IPS-18c (cell line): ENCODE results near the gene MAN1C1.

Experiments used
- H3K4me3 ChIP-seq: 2 replicates; pipeline ENCODE4 v1.7.0; 2013; ENCODE audit warnings: low read depth, mild to moderate bottlenecking, low read length, moderate library complexity; ENCODE audit not compliant: insufficient read depth
- H3K9me3 ChIP-seq: one replicate; pipeline ENCODE4 v1.6.1; 2013; ENCODE audit warnings: mild to moderate bottlenecking, low read length, moderate library complexity; ENCODE audit not compliant: control insufficient read depth, insufficient read depth

MAN1C1 gene

DNA sequence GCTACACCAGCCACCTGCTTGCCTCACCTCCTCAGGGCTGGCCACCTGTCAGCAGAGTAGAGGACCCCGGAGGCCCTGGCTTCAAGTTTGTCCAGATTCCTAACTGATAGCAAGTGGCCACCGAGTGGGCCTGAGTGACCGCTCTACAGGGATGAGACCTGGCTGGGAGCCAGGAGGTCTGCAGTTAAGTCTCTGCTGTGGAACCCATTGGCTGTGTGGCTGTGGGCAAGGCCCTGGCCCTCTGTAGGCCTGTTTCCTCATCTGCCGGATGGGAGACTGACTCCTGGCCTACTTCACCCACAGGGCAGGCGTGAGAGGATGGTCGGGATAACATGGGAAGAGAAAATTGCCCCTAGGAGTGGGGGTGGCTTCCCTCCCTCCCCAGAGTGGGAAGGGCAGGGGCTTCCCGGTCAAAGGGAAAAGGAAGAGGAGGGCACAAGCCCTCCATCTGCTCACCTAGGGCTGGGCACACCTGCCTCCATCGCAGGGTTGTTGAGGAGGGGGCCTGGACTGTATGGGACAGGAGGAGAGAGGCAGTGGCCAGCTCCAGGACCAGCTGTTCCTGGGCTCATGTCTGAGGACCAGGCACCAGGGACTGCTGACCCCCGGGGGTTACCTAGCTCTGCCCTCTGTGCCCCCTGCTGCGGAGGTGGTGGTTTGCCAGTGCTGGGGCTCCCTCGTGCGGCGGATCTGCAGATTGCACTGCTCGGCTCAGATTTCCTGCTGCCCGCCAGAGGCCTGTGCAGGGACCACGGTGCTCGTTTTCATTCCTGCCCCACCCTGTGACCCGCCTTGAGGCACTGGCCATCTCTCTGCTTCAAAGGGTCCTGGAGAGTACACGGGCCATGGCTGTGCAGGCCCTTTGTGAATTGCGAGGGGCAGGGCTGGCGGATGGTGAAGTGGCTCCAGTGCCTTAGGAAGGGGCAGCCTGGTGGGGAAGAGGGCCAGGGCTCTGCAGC, 194.0 kb downstream of the MAN1C1 start:
- H3K9me3 ChIP-seq, result no peaks in the 10 kb centered on the region
- no peak overlapping the region for H3K4me3 ChIP-seq

DNA sequence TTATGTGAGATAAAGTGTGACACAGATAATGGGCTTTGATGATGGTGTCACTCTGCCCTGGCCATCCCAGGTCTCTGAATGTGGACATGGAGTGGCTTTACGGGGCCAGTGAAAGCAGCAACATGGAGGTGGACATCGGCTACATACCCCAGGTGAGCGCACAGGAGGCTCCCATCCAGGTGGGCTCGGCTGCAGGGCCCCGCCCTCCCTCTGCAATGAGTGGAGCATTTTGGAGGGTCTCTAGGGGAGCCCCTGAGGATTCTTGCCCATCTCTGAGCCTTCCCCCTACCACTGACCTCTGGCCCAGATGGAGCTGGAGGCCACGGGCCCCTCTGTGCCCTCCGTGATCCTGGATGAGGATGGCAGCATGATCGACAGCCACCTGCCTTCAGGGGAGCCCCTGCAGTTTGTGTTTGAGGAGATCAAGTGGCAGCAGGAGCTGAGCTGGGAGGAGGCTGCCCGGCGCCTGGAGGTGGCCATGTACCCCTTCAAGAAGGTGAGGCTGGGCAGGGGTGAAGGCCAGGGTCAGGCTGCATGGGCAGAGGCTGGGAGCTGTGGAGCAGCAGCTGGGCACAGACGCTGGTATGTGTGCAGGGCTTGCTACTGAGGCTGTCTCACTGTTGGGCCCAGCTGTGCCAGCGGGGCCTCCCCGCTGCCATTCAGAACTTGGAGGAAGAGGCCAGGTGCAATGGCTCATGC, 194.9 kb downstream of the MAN1C1 start:
- no peaks in the 10 kb centered on the region for H3K9me3 ChIP-seq

DNA sequence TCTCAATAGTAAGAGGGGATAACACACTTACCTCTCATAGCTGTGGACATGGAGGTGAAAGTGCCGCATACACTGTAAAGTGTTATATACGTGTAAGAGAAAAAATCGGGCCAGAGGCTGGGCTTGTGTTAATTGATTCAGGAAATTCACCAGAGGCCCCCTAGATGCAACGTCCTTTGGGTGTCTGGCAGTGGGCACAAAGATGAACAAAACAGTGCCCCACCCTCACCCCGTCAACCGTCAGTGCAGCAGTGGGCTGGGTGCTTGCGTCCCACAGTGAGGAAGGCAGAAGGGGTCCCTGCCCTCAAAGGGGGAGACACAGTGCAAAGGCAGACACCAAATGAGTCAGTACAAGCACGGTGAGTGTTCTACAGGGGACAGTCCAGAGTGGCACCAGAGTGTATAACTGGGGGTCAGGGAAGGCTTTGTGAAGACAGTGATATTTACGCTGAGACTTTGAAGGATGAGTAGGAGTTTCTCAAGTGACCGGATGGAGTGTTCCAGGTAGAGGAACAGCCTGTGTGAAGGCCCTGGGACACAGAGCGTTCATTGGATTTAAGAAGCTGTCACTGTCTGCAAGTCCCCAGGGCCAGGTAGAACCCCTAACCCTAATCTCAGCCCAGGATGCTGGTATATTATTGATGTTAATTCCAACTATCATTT, 196.6 kb downstream of the MAN1C1 start:
- no peak overlapping the region for H3K4me3 ChIP-seq
- no peaks in the 10 kb centered on the region for H3K9me3 ChIP-seq

More for the DNA sequence above, 194.9 kb downstream of the MAN1C1 start:
- no peak overlapping the region for H3K4me3 ChIP-seq

DNA sequence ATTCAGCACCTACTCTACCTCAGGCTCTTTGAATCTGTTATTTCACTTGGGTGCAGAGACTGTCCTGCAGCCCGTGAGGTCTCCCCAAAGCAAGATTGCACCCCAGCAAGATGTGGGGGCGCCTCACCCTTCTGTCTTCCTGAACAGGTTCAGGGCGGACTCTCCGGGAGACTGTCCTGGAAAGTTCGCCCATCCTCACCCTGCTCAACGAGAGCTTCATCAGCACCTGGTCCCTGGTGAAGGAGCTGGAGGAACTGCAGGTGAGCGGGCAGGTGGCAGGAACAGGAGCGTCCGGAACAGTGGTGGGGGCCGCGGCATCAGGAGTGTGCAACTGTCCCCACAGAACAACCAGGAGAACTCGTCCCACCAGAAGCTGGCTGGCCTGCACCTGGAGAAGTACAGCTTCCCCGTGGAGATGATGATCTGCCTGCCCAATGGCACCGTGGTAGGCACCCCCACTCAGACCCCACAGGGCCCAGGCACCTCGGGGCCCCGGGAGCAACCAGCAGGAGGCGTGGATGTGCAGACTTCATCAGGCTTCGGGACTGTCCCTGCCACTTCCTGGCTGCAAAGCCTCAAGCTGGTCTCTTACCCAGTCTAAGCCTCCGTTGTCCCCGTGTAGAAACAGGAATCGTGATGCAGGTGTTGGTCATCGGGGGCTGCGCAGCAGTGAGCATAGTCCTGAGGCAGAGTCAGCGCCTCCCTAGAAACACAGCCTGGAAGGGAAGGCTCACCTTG, 197.3 kb downstream of the MAN1C1 start:
- Histone ChIP-seq H3K4me3 (no peak overlapping the region), H3K9me3 (no peaks in the 10 kb centered on the region)

DNA sequence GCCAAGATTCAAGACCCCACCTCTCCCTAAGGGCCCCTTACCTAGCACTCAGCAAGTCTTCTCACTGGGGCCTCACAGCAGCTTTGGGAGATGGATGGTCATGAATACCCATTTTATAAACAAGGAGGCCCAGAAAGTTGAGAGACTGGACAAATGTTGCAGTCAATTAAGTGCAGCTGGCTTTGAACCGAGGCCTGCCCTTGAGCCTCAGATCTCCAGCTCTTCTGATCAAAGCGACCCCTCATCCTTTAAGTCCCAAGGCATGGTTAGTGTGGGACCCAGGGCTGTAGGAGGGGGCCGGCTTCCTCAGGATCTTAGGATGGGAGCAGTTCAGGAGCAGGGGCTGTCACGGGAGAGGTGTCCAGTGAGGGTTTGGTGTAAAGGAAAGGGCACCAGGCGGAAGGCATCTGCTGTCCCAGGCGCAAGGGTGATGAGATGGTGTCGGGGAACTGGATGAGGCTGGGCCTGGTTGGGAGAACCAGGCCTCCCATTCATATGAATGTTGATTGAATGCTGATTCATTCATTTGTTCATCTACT, 198.0 kb downstream of the MAN1C1 start:
- Histone ChIP-seq H3K9me3 (no peaks in the 10 kb centered on the region), H3K4me3 (no peak overlapping the region)

DNA sequence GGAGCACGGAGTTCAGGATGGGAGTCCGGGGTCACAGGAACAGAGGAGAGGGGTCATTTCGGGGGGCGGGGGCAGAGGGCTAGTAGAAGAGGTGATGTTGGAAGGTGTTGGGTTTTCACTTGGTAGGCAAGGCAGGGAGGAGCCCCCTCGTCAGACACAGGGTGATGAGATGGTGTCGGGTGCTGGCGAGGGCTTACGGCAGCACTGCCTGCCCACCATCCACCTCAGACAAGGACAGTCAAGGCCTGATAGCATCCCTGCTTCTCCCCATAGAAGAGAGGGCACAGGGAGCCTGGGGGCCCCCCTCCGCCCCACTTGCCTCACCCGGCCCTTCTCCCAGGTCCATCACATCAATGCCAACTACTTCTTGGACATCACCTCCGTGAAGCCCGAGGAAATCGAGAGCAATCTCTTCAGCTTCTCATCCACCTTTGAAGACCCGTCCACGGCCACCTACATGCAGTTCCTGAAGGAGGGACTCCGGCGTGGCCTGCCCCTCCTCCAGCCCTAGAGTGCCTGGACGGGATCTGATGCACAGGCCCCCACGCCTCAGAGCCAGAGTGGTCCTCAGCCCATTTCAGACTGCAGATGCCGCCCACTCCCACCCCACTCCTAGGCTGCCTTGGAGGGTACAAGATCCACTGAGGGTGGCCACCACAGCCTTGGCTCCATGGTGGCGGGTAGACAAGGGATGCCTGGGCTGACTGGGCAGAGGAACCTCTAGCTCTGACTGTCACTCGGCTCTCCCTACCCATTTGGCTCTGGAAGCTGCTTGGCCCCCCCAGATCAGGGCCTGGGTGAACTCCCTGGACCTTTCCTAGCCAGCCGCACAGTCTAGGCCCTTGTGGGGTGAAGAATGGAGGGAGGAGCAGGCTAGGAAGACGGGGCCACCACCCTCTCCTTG, 198.9 kb downstream of the MAN1C1 start:
- no peak overlapping the region for H3K4me3 ChIP-seq
- H3K9me3 ChIP-seq, result no peaks in the 10 kb centered on the region

DNA sequence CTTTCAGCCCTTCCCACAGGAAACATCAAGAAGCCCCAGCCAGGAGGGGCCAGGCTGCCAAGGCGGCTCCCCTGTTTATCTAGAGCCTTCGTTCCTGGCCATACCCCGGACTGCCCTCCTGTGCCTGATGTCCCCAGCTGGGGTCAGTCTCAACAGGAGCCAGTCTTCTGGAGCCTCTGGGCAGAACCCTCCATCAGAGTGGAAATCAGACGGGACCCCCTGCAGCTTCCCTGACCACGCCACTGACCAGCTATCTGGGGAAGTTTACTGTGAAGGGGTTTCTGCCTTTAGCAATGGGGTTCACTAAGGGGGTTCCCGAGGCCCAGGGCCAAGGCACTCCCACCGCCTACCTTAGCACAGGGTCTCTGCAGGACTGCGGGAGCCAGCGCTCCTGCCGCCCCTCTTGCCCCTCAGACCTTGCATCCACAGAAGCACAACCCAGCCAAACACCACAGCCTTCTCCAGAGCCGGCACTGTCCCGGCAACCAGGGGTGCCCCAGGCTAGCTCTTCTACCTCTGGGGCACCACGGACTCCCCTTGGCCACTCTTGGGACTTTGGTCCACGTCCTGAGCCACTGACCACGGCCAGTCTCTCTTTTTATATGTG, 199.6 kb downstream of the MAN1C1 start:
- no peaks in the 10 kb centered on the region for H3K9me3 ChIP-seq

DNA sequence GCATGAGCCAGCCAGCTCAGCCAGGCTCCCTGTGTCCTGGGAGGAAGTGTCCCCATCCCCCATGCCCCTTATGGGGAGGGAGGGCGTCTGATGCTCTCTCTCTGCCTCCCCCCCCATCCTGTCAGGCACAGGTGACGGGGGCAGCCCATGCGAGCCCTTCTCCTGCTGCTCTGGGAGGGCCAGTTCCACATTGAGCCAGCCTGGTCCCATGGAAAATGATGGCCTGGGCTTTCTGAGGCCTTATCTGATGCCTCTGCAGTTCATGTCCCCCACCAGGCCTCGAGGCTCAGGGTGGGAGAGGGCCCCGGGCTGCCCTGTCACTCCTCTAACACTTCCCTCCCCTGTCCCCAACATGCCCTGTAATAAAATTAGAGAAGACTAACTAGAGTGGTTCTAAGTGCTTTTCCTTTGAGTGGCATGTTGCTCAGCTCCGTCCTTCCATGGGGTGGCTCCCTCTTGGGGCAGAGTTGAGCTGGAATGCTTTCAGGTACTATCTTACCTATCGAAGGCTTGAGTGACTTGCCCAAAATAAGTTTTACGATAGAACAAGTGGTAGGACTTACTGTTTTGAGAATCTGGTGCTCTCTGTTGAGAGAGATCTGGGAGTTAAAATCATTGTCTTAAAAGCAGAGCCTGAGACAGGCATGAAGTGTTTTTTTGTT, 201.4 kb downstream of the MAN1C1 start:
- H3K4me3 ChIP-seq, result no peak overlapping the region

More for the DNA sequence above, 199.6 kb downstream of the MAN1C1 start:
- H3K4me3 ChIP-seq, result no peak overlapping the region

DNA sequence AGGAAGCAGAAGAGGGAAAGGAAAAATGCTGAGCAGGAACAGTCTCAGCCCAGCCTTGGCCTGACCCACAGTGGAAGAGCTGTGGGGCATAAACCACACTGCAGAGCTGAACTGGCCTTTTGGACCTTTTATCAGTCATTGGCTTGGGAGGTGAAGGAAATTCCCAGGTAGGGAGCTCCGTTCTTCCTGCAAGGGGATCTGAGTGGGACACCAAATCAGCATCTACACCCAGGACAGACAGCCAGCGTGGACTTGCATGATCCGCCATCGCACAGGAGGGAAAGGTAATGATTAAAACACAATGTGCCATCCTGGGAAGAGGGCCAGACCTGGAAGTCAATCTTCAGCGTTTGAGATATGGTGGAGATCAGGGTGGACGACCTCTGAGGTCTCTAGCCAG, 202.0 kb downstream of the MAN1C1 start:
- Histone ChIP-seq H3K4me3 (peak overlapping the region; percentile 94; the same call in 1 of the 2 replicates), H3K9me3 (no peaks in the 10 kb centered on the region)

More for the DNA sequence above, 201.4 kb downstream of the MAN1C1 start:
- no peaks in the 10 kb centered on the region for H3K9me3 ChIP-seq

DNA sequence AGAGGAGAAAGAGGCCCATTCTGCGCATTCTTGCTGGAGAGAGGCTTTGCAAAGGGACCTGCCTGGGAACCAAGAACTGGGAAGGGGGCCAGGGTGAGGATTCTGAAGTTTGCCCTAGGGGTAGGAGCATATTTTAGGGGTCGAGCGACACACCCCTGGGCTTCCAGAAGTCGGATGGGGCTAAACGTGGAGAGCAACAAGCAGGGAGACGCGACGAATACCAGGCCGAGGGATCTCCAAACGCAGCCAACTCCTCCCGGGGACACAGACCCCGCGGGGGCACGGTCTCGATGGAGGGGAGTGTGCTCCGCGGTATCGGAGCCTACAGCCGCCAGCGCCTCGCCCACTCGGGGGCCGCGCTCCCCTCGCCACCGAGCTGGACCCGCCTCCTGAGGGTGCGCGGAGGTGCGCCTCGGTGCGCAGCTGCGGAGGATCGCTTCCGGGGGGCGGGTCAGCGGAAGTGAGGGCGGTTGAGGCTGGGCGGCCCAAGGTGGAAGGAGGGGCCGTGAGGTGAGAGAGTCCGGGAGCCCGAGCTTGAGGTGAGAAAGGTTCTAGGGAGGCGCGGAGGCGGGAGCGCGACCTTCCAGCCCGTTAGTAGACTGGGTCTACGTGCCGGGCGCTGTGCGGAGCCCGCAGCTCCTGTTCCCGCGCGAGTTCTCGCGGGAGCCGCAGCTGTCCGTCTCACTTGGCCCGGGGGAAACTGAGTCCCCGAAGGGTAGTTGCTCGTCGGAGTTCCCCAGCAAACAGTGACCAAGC, 203.1 kb downstream of the MAN1C1 start, which contains the start of gene MTFR1L:
TSS of gene MTFR1L (plus strand) at position 464 of the 756 bp plus-strand sequence. CDS start 3,151 bp downstream, outside the sequence.
- peak within 1 kb of the TSS; percentile 94 for H3K4me3 ChIP-seq
- no peaks in the 10 kb centered on the region for H3K9me3 ChIP-seq

DNA sequence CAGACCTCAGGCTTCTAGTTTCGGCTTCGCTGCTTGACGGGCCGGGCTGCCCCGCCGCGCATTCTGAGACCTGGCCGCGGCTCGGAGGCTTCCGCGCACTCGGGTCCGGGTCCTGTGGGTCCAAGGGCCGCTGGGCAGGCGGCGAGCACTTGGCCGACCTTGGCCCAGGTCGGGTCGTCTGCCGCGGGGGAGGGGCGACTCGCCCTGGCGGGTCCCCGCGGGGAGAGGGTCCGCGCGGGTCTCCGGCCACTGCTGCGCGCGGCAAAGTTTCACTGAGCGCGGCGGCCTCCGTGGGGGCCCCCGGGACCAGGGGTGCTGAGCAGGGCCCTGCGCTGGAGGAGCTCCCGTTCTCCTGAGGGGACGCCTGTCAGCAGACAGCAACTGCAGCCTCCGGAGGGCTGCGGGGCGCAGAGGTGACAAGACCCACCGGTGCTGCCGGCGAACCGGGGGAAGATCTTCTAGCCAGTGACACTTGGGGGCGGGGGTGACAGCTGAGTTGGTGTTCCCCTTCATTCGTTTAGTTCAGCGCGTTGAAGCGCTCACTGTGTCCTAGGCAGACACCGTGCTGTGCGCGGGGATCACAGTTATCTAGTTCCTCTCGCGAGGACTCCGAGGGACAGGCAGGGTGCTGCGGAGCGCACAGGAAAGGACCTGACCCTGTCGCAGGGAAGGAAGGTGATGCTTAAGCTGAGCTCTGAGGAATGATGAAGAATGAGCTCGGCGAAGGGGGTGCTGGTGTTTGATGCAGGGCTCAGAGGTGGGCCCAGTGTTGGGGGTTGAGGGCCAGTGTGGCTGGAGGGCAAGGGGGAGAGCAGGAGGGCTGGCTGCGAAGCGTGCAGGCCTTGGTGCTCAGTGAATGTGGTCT, 203.9 kb downstream of the MAN1C1 start:
- H3K4me3 ChIP-seq, result peak overlapping the region; percentile 94
- H3K9me3 ChIP-seq, result no peaks in the 10 kb centered on the region

DNA sequence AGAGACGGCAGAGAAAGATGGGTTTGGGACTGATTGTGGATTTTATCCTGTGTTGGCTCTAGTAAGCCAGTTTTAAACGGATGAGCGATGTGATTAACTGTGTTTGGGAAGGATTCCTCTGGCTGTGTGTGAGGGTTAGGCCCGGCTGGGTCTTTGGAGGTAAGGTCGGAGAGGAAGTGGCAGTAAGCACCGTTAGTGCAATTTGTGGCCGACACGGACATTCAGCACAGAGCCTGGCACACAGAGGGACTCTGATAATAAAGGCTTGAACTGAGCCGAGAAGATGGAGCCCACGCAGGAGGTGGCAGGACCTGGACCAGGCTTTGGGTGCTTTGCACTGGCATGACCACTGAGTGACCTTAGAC, 204.5 kb downstream of the MAN1C1 start:
- Histone ChIP-seq H3K4me3 (peak overlapping the region; percentile 94), H3K9me3 (no peaks in the 10 kb centered on the region)

DNA sequence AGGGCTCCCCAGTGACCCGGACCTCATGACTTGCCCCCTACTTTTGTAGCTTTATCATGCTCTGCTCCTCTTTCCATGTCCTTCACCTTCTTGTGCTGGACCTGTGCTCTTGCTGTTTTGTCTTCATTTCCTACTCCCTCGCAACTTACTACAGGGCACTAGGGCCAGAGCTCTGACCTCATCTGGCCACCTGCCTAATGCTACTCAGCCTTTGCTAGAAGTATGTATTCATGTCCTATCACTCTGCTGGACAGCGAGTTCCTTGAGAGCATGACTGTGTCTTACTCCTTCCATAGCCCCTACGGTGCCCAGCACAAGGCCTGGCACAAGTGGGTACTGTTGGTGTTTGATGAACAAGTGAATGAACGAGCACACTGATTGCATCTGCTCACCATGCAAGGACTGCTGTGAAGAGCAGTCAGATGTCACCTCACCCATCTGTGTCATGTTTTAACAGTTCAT, 205.1 kb downstream of the MAN1C1 start:
- Histone ChIP-seq H3K9me3 (no peaks in the 10 kb centered on the region), H3K4me3 (no peak overlapping the region)

DNA sequence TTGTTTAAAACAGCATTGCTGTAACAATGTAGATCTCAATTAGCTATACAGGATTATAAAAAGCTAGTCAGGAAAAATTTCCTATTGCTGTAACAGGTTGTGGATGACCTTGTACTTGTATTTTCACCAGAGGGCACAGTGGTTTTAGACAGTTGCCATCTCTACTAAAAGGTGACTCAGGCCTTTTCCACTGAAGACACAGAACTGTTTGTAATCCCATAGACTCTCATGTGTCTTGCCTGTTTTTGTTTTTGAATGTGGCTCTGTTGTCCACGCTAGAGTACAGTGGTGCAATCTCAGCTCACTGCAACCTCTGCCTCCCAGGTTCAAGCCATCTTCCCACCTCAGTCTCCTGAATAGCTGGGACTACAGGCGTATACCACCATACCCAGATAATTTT, 209.0 kb downstream of the MAN1C1 start:
- no peaks in the 10 kb centered on the region for H3K9me3 ChIP-seq
- no peak overlapping the region for H3K4me3 ChIP-seq
